ENCODE results near the gene OAF. TPM values are rescaled to one million over a fixed set of nuclear protein-coding genes. Genes with fewer than 3 reads are reported as not detected.

OAF gene
- total RNA-seq, 1 experiment from 2014 or later = 32.3 TPM

- Histone ChIP-seq H3K9me2 (ENCODE audit: insufficient read depth) (no peaks in the 10 kb centered on the region), H3K27ac (ENCODE audit: low read depth, low read length) (no peak overlapping the region), H3K4me1 (ENCODE audit: control insufficient read depth in 1 of 2, insufficient read depth in 2 of 2, low read length in 2 of 2) (peaks cover 15 to 24% of the 10 kb centered on the region in 2 experiments; a peak in 3 of 4 replicates), H3K4me3 (replicated peaks in 1 of 2; ENCODE audit: low read depth in 1 of 2, low read length in 2 of 2) (no peak overlapping the region), H3K4me2 (ENCODE audit: low read length) (no peak overlapping the region), H3K36me3 (ENCODE audit: control insufficient read depth in 1 of 2, insufficient read depth in 2 of 2, low read length in 2 of 2) (no peaks in the 10 kb centered on the region), H4K20me1 (ENCODE audit: insufficient read depth) (no peaks in the 10 kb centered on the region), H3K79me2 (ENCODE audit: insufficient read depth, low read length) (peaks cover 4% of the 10 kb centered on the region; the same call in 1 of the 2 replicates), H3K27me3 (ENCODE audit: insufficient read depth, low read length) (no peaks in the 10 kb centered on the region), H2AFZ (ENCODE audit: low read depth, low read length, poor library complexity, severe bottlenecking) (no peak overlapping the region), H3K9me3 (ENCODE audit: control insufficient read depth in 1 of 2, insufficient read depth in 1 of 2, low read depth in 1 of 2, low read length in 2 of 2) (no peaks in the 10 kb centered on the region), H3K9ac (ENCODE audit: low read length) (no peak overlapping the region)
- no peak for TF ChIP-seq ELF1 (IDR thresholded peaks at IDR 0.05; ENCODE audit: borderline replicate concordance, low read depth)
- no peak for TF ChIP-seq CBX3 (IDR thresholded peaks at IDR 0.05; ENCODE audit: low read depth)
- TF ChIP-seq ZFX (IDR thresholded peaks at IDR 0.05) = no peak
- no peak for TF ChIP-seq EZH2phosphoT487 (IDR thresholded peaks at IDR 0.05; ENCODE audit: borderline replicate concordance)
- TF ChIP-seq YY1 (IDR thresholded peaks at IDR 0.05; ENCODE audit: extremely low read depth, insufficient replicate concordance, low read depth, low read length) = no peak
- no peak for TF ChIP-seq MAX (IDR thresholded peaks at IDR 0.05)
- no peak for TF ChIP-seq EZH2 (IDR thresholded peaks at IDR 0.05)
- no peak for TF ChIP-seq SIN3A (IDR thresholded peaks at IDR 0.05; ENCODE audit: low read depth)
- DNase-seq (ENCODE audit: low read depth, low spot score) = no peak
- ChIA-PET CTCF (no interaction called here), POLR2A (no interaction called here), RAD21 (ENCODE audit: low non-redundant PET in 1 of 2, low total read pairs in 2 of 2, uncharacterized antibody in 2 of 2, unreplicated experiment in 2 of 2) (no interaction called here)
- intact Hi-C loops (cut with micrococcal nuclease) = no loop called here
- no TSS peak for BruUV-seq (replicated peaks)
- no peak for ATAC-seq
Measured at GRCh38 chr11:120216426-120217102, 5.7 kb downstream of the OAF start.

DNA sequence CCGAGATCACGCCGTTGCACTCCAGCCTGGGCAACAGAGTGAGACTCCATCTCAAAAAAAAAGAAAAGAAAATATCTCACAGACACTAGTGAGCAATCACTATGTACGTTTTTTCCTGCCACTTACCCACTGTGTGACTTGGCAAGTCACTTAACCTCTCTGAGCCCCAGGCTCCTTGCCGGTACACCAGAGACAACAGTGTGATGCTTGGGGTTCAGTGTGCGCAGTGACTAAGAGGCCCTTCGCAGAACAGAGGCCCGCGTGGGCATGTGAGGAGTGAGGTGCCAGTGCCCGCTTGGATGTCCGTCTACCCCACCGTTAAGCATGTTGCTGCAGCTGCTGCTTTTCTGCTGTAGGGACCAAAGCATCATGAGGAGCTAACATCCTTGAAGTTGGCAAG lies 6.7 kb downstream of the OAF start:
- ChIA-PET CTCF (no interaction called here), POLR2A (no interaction called here), RAD21 (ENCODE audit: low non-redundant PET in 1 of 2, low total read pairs in 2 of 2, uncharacterized antibody in 2 of 2, unreplicated experiment in 2 of 2) (no interaction called here)
- intact Hi-C loops (cut with micrococcal nuclease) = no loop called here
- Histone ChIP-seq H3K27me3 (ENCODE audit: insufficient read depth, low read length) (no peaks in the 10 kb centered on the region), H4K20me1 (ENCODE audit: insufficient read depth) (no peaks in the 10 kb centered on the region), H3K79me2 (ENCODE audit: insufficient read depth, low read length) (no peaks in the 10 kb centered on the region), H3K4me1 (ENCODE audit: control insufficient read depth in 1 of 2, insufficient read depth in 2 of 2, low read length in 2 of 2) (peaks cover 12 to 16% of the 10 kb centered on the region in 2 experiments; a peak in 3 of 4 replicates), H3K27ac (ENCODE audit: low read depth, low read length) (no peak overlapping the region), H3K36me3 (ENCODE audit: control insufficient read depth in 1 of 2, insufficient read depth in 2 of 2, low read length in 2 of 2) (no peaks in the 10 kb centered on the region), H3K4me3 (replicated peaks in 1 of 2; ENCODE audit: low read depth in 1 of 2, low read length in 2 of 2) (no peak overlapping the region), H3K9me2 (ENCODE audit: insufficient read depth) (no peaks in the 10 kb centered on the region), H3K9ac (ENCODE audit: low read length) (no peak overlapping the region), H3K9me3 (ENCODE audit: control insufficient read depth in 1 of 2, insufficient read depth in 1 of 2, low read depth in 1 of 2, low read length in 2 of 2) (no peaks in the 10 kb centered on the region), H3K4me2 (ENCODE audit: low read length) (no peak overlapping the region), H2AFZ (ENCODE audit: low read depth, low read length, poor library complexity, severe bottlenecking) (no peak overlapping the region)
- no peak for TF ChIP-seq MAX (IDR thresholded peaks at IDR 0.05)
- TF ChIP-seq CBX3 (IDR thresholded peaks at IDR 0.05; ENCODE audit: low read depth) = no peak
- no peak for TF ChIP-seq YY1 (IDR thresholded peaks at IDR 0.05; ENCODE audit: extremely low read depth, insufficient replicate concordance, low read depth, low read length)
- TF ChIP-seq ZFX (IDR thresholded peaks at IDR 0.05) = no peak
- no TSS peak for BruUV-seq (replicated peaks)
- no peak for DNase-seq (ENCODE audit: low read depth, low spot score)
- ATAC-seq = no peak

All from HCT116 (cell line).